LNCaP clone FGC (cell line): ENCODE data around the gene LNX1.

Experiments
- DNase-seq: peaks from one replicate; pipeline ENCODE4 v3.0.0-alpha.2; 2011; ENCODE audit warnings: low read depth
- H3K4me3 ChIP-seq: 2 replicates; pipeline ENCODE4 v1.5.1; 2011; ENCODE audit warnings: mild to moderate bottlenecking, low read depth, low read length, control low read depth
- TF ChIP-seq, protein P1 (sequence below): IDR thresholded peaks from 2 replicates; pipeline ENCODE4 v1.5.1; 2012; ENCODE audit warnings: mild to moderate bottlenecking; ENCODE audit not compliant: control insufficient read depth, insufficient read depth; ENCODE audit errors: extremely low read depth

Gene LNX1

DNA sequence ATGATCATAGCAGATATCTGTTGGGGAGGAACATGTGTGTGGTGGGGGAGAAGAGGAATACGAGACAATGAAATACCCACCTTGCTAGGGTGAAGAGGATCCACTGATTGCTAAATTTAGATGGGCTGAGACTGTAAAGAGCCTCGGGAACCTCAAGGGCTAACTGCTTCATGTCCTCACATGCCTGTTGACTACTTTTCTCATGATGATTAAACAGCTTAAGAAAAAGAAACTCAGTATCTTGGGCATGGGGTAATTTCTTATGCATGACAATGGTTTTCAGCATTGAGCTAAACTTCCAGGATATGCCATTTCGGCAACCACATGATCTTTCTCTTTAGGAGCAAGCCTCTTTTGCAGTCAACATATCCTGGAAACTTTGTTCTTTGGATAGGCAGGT lies 3.9 kb upstream of the LNX1 start:
- DNase-seq = no peak
- TF ChIP-seq, protein P1, sequence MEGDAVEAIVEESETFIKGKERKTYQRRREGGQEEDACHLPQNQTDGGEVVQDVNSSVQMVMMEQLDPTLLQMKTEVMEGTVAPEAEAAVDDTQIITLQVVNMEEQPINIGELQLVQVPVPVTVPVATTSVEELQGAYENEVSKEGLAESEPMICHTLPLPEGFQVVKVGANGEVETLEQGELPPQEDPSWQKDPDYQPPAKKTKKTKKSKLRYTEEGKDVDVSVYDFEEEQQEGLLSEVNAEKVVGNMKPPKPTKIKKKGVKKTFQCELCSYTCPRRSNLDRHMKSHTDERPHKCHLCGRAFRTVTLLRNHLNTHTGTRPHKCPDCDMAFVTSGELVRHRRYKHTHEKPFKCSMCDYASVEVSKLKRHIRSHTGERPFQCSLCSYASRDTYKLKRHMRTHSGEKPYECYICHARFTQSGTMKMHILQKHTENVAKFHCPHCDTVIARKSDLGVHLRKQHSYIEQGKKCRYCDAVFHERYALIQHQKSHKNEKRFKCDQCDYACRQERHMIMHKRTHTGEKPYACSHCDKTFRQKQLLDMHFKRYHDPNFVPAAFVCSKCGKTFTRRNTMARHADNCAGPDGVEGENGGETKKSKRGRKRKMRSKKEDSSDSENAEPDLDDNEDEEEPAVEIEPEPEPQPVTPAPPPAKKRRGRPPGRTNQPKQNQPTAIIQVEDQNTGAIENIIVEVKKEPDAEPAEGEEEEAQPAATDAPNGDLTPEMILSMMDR = no peak
- H3K4me3 ChIP-seq = no peak overlapping the region

DNA sequence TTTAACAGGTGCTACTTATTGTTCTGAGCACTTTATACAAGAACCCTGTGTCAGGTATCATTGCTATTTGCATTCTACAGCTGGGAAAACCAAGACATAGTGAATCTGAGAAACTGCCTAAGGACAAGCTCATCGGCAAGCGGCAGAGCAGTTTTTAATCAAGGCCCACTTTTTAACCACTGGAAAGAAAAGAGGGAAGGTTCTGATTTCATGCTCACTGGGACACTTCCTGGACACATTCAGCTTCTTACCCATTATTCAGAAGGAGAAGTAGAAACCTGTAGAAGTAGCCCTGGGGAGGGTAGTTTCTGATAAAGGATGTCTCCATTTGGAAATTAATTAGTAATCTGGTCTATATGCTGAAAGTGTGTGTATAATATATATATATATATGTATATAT lies 2.5 kb upstream of the LNX1 start:
- H3K4me3 ChIP-seq = no peak overlapping the region
- no peak for DNase-seq
- TF ChIP-seq, protein P1 = no peak

DNA sequence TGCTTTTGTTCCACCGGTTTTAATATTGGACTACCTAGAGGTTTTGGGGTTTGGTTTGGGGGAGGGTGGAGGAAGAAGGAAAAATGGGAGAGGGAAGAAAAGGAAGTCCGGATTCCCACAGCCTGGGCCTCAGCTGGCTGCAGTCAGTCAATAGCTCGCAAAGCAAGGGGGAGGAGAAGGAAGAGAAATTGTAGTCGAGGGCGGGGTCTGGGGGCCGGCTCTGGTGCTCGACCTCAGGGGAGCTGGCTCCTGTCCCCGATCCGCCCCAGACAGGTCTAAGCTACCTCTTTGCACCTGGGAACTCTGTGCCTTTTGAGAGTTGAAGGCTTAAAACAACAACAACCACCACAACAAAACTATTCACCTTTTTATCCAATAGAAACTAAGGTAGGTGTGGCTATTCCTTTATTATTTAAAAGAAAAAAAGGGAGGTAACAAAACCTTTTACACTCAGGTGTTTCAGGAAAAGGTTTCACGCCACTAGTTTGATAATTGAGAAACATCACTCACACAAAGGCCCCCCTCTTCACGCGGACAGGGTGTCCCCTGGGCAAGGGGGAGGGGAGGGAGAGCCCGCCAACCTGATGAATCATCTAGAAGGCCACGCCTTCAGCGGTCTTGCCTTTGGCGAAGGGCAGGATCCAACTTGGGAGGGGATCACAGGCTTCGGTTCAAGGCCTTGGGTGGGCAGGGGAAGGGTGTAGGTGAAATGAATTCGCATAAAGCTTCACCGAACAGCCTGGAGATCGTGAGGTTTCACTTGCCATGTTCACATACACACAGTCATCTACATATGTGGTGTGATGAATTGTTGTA lies 1.6 kb upstream of the LNX1 start:
- DNase-seq = no peak
- H3K4me3 ChIP-seq = no peak overlapping the region
- TF ChIP-seq, protein P1 = no peak

DNA sequence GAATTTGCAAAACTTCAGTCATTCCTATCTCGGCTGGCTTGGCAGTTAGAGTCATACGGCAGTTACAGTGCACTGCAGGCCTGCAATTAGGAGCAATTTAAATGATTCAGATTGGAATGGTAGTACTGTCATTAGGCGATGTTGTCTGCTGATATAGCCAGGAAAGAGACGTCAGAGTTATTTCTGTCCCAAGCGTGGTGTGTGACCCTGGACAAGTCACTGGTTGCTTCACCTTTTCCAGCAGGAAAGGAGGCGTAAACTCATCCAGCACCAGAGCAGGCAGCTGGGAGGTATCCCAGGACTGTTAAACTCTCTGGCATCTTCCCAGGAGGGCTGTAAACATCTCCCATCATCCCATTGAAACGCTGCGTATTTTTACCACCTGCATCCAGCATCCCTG lies 836 bp upstream of the LNX1 start:
- DNase-seq = no peak
- no peak overlapping the region for H3K4me3 ChIP-seq
- TF ChIP-seq, protein P1 = no peak

DNA sequence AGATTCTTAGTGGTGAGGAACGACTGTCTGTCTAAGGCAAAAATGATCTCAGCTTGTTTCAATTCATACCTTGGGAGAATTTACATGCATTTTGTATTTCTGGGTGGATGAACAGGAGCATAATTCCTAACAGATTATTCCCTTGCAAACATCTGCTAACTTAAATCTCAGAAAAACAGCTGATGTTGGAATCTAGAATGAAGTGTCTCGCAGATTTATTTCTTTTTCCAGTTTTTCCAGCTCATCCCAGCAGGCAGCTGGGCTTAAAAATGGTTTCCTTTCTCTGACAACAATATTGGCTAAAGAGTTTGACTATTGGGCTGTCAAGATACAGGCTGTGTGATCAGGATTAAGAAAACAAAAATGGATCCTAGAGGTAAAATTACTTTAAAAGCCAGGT lies 1.1 kb downstream of the LNX1 start:
- no peak overlapping the region for H3K4me3 ChIP-seq
- no peak for DNase-seq
- TF ChIP-seq, protein P1 = no peak

DNA sequence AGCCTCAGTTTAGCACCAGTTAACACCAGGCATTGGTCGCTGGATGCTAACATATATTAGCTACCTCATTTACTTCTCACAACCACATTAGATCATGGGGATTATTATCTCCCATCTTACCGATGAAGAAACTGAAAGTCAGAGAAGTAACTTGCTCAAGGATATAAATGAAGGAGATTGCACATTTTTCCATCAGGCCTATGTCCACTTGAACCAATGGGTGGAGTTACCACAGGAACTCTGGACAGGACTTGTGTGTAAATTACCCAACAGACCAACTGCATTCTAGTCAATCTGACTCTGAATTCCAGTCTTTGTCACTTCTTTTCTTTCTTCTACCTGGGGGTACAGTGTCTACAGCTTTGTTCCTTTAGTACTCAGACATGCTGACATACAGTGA lies 1.8 kb downstream of the LNX1 start:
- DNase-seq = no peak
- TF ChIP-seq, protein P1 = no peak
- H3K4me3 ChIP-seq = no peak overlapping the region

DNA sequence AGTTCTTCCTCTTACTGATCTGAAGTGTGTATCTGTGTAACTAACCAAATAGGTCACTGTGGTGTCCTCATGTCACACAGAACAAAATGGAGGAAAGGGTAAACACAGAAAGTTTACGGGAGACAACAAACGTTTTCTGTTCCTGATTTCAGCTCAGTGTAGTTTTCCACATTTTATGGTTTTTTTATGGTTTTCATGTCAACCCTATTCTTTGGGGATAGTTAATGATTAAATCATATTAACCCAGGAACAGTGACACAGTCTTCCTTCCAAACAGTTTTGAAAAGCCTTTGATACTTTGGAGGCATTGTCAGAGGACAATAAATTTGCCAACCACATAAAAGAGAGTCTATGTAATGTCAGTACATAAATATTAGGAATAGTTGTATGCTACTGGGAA lies 4.2 kb downstream of the LNX1 start:
- no peak overlapping the region for H3K4me3 ChIP-seq
- TF ChIP-seq, protein P1 = no peak
- no peak for DNase-seq
